ENCODE data around the gene BAIAP2L1.
"Not testable (repeated sequence)": the region's sequence is repeated elsewhere in the genome, so short reads cannot be mapped to it uniquely, and the experiment has no call there.

Gene BAIAP2L1

GRCh38 chr7:98317366-98318040, 83.4 kb downstream of the BAIAP2L1 start:
- DNase-seq: no peak

DNA sequence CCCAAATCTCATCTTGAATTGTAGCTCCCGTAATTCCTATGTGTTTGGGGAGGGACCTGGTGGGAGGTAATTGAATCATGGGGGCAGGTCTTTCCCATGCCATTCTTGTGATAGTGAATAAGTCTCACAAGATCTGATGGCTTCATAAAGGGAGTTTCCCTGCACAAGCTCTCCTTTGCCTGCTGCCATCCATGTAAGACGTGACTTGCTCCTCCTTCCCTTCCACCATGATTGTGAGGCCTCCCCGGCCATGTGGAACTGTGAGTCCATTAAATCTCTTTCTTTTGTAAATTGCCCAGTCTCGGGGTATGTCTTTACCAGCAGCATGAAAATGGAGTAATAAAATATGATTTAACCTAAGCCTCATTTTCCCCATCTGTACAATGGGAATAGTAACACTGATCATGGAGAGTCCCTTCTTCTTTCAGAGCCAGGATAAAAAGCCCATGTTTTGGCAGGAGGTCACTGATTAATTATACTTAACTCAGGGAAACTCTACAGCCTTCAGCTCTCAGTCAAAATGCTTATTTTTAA, 84.8 kb downstream of the BAIAP2L1 start:
- not testable (repeated sequence) for DNase-seq

DNA sequence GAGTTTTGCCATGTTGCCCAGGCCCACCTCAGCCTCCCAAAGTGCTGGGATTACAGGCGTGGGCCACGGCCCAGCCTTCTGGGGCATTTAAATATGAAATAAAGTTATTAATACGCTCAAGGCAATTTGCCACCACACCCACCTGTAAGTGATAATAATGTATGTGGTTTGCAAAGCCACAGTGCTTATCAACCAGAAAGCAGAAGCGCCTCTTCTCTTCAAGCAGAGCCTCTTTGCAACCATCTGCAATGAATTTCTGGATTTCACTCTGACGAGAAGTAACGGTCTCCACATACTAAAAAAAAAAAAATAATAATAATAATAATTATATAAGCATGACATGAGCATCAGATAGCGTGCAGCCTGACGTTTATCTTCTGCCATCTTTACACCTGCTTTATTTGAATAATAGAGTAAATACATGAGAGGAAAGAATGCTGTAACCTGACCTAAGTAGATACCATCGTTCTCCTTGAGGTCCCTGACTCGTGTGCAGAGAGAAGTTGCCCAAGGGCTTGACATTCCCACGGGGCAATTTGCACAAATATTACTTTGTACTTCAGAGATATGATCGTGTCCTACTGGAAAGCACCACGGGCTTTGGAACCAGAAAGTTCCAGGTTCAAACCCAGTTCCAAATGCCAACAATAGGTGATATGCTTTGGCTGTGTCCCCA, 85.4 kb downstream of the BAIAP2L1 start:
- DNase-seq: no peak

DNA sequence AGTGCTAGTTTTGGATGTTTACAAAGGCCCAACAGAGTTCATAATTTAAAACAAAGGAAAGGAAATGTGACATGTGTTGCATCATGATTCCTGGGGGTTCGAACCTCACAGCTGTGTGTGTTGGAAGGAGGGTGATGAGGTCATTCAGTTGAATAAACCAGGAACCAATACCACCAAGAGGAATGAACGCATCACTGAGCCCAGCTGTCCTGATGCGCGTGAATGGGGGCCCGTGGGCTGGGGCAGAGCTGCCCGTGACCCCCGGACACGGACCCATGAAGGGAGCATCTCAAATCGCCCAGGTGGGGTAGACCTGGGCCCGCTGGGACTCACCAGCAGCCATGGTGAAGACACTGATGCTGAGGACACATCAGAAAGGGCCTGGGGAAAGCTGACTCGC, 86.4 kb downstream of the BAIAP2L1 start:
- DNase-seq: no peak

GRCh38 chr7:98312201-98312600, 88.7 kb downstream of the BAIAP2L1 start:
- no peak for DNase-seq

- DNase-seq: no peak
These were observed 91.3 kb downstream of the BAIAP2L1 start for GRCh38 chr7:98309566-98309965.

DNA sequence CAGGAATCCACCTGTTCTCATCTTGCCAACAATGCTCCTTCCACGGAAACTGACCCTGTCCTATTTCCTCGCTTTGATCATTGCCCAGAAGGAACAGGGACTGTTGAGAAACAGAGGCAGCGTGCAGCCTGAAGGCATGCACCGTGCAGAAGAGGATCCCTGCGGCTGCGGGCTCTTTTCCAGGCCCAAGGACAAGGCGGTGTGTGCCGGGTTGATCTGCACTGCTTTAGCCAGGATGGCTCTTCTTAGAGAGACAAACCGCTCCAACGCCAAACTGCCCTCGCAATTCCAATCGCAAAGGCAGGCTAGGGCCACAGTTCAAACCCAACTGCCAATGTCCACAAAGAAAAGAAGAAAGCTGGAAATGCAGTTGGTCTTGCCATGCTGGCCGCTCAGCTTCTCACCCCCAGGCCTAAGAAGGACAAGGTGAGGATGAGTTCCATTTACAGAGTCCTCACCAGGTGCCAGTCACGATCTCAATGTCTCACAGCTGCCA, 92.9 kb downstream of the BAIAP2L1 start:
- DNase-seq: no peak

GRCh38 chr7:98305951-98306535, 94.8 kb downstream of the BAIAP2L1 start:
- no peak for DNase-seq

DNA sequence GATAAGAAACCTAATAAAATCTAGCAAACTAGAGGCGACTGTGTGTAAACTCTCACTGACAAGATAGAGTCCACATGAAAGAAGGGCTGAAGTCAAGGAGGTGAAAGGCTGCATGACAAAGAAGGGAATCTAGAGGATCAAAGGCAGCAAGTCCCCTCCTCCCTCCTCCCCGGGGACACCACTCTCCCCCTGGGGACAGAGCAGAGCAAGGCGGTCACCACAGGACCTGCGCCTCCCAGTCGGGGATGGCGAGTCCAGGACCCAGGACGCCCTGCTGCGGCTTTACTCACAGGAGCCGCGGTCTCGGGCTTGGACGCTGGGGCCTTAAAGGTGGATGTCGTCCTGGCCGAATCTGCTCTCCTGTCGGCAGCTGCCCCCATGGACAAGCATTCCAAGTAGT, 97.0 kb downstream of the BAIAP2L1 start:
- no peak for DNase-seq

GRCh38 chr7:98303176-98303865, 97.6 kb downstream of the BAIAP2L1 start:
- no peak for DNase-seq

- no peak for DNase-seq
These were observed 99.0 kb downstream of the BAIAP2L1 start for GRCh38 chr7:98301693-98302470.

DNA sequence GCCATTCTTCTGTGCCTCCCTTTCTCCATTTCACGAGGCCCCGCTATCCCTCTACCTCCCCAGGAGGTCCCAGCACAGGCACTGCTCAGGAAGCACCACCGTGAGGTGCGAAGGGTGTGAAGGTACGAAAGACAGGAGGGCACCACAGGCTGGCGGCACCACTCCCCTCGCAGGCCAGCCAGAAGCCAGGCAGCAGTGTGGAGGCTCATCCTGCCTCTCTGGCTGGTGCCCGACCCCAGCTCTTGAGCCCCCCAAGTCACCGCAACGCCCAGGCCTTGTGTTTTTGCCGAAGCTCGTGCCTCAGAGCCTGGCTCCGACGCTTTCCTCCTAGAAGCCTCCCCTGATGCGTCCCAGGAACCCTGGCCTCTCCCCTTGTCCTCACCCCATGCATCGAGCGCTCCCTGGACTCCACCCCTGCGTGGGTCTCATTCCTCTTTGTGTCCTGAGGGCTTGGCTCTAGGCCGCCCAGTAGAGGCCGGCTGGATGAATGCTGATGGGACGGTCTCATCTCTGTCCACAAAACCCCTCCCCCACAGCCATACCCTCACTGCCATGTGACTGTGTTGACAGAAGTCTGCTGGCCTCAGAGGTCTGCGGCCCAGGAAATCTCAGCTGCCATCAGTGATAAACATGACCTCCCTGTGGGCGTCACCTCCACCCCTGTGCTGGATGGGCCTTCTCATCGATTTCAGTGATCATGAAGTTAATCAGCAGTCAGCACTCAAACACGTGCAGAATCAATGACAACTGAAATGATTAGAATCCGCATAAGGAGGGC, 100.1 kb downstream of the BAIAP2L1 start:
- DNase-seq: no peak

DNA sequence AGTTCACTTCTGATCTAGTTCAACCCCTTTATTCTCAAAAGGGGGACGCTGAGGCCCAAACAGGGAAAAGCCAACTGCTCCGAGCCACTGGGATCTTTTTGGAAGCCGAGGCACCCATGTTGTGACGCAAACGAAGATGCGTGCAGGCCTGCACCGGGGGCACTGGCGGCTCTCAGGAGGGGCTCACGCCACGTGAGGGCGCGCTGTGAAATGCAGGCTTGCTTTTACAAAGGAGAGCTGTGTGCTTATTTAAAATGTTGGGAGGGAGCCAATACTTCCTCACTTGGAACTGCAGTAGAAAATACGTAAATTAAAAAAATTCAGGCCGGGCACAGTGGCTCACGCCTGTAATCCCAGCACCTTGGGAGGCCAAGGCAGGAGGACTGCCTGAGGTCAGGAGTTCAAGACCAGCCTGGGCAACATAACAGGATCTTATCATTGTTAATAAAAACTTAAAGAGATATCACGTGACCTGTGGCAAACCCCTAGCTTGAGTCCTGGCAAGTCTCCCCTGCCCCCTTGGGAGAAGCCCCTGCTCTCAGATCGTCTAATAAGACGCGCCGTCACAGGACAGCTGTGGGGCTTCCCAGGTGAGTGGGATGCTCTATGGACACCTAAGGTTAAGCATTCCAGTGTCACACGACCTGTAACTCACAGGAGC, 103.1 kb downstream of the BAIAP2L1 start:
- no peak for DNase-seq

DNA sequence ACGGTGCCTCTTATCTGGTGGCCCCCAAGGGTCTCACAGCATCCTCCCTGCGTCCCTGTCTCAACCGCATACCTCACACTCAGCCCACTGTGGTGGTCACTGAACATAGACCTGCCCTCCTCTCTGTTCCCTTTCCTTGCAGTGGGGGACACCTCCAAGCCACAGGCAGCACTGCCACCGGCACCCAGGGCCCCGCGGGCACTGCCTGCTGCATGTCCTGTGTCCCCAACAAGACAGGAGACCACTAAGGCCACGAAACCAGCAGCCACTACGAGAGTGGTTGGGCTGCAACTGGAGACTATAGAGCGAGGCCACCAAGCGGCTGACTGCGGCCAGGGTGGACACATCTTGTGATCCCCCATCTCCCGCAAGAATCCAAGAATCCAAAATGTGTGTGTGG, 104.1 kb downstream of the BAIAP2L1 start:
- DNase-seq: no peak

GRCh38 chr7:98295467-98296192, 105.3 kb downstream of the BAIAP2L1 start:
- no peak for DNase-seq

GRCh38 chr7:98294798-98295382, 106.0 kb downstream of the BAIAP2L1 start:
- peak; percentile 9 for DNase-seq

GRCh38 chr7:98294326-98294725, 106.6 kb downstream of the BAIAP2L1 start:
- DNase-seq: no peak

DNA sequence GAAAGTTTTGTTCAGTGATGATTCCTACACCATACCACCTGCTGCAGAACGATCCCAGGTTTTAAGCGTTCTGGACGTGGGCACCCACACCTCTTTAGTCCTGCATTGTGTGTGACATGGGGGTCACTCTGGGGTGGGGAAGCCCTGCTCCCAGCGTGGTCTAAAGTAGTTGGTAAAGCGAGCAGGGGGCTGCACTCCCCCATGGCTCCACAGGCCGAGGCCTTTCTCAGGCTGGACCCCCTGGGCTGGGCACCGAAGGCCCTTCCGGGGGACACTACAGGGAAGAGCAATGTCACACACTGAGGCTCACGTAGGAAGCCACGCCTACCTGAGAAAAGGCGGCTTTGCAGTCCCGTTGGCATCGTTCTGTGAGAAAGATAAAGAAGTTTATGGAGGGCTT, 107.1 kb downstream of the BAIAP2L1 start:
- no peak for DNase-seq

GRCh38 chr7:98293265-98293664, 107.6 kb downstream of the BAIAP2L1 start:
- no peak for DNase-seq

- DNase-seq: no peak
These were observed 109.2 kb downstream of the BAIAP2L1 start for GRCh38 chr7:98291717-98292116.

Measured in NCI-H2029 treated with DMSO at 0.1 percent for 48 hours (cell line).